HG02571 (cell line): ENCODE data around the gene C9orf50.
"Not testable (repeated sequence)": the region's sequence is repeated elsewhere in the genome, so short reads cannot be mapped to it uniquely, and the experiment has no call there.

Experiments
- ATAC-seq: cut with Tn5 transposase; IDR thresholded peaks from one replicate; pipeline ENCODE4 v1.9.1; 2021; ENCODE audit warnings: mild to moderate bottlenecking, moderate library complexity; ENCODE audit not compliant: unreplicated experiment

Gene C9orf50

DNA sequence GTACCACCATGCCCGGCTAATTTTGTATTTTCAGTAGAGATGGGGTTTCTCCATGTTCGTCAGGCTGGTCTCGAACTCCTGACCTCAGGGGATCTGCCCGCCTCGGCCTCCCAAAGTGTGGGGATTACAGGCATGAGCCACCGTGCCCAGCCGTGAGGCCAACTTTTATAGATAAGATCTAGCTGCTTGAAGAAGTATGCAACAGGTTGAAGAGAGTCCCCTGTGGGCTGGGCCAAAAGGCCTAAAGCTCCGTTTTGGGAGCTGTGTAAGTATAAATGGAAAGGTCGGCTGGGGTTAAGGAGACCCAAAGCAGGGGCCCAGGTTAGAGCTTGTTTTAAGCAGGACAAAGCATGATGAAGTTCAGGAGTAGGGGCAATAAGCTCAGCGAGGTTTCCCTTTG is 28.1 kb downstream of the C9orf50 start:
- not testable (repeated sequence) for ATAC-seq

DNA sequence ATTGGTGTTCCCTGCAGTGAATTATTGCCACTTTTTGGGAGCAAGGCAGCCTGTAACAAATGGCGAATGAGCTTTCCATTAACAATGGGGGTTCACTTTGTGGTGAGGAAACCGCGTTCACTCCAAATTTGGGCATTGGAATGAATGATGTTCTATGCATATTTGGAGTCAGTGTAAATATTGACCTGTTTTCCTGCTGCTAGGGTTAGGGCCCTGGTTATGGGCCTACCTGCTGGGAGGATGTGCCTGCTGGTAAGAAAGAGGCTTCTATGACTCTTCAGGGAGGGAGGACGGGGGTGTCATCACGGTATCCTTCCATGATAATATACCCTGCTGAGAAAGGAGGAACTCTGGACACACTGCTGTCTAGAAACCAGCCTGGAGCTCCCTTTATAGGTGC is 29.0 kb downstream of the C9orf50 start:
- no peak for ATAC-seq

DNA sequence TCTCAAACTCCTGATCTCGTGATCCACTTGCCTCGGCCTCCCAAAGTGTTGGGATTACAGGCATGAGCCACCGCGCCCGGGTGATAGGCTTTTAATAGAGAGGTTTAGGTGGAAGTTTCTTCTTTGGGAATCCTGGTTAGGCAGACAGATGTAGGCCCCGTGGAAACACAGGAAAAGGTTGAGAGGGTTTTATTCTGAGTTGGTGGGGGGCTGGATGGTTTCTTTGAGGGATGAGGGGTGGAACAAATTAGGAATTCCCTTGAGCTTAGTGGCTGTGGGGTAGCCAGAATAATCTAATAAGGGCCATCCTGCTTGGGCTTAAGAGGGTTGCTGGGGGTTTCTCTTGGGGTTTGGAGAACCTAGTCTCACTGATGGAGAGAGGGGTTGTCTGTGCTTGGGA is 30.4 kb downstream of the C9orf50 start:
- no peak for ATAC-seq

DNA sequence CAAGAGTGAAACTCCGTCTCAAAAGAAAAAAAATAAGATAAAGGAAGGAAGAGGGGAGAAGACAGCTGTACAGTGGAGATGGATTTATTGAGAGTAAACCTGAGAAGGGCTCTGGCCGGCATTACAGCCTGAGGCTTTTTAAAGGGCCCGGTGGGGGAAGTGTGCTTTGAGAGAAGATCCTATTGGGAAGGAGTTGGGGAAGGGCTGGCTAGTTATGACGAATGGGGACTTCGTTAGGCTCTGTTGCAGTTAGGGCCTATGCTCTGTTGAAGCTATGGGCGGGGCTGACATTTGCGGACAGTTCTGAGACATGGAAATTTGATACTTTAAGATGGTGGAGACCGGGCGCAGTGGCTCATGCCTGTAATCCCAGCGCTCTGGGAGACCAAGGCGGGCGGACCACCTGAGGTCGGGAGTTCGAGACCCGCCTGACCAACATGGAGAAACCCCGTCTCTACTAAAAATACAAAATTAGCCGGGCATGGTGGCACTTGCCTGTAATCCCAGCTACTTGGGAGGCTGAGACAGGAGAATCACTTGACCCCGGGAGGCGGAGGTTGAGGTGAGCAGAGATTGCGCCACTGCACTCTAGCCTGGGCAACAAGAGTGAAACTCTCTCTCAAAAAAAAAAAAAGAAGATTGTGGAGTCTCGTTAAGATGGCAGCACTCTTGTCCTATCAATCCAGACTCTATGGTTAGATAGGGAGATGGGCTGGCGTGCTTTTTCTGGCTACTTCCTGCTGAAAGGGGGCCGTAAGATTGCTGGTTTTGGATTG is 33.2 kb downstream of the C9orf50 start:
- no peak for ATAC-seq

DNA sequence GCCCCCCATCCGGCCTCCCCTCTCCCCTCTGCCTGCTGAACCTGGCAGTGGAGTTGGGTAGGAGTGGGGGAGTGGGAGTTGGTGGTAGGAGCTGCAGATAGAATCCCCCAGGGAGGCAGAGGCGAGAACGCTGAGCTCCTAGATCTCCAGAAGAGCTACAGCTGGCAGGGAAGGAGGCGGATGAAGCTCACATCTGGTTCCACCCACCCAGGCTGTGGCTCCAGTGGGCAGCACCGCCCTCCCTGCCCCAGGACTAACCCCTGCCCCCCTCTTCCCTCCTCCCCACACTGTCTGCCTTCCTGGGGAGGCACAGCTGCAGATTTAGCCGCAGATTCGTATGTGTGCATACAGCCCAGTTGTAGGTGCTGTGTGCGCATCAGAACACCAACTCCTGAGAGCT is 34.2 kb downstream of the C9orf50 start:
- no peak for ATAC-seq

DNA sequence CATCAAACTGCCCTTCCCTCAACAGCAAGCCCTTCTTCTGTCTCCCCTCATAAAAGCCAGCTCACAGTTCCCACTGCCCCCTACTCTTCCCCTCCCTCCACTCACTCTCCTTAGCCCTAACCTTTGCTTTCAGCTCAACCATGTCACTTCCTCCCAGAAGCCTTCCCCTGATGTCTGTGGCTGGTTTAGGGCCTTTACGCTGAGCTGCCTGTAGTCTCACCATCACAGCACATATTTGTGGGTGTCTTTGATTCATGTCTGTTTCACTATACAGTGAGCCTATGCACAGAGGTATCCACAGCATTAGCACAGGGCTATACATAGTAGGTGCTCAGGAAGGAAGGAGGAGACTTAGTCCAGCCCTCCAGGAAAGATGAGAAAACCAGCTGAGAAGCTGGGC is 34.7 kb downstream of the C9orf50 start:
- ATAC-seq = no peak

DNA sequence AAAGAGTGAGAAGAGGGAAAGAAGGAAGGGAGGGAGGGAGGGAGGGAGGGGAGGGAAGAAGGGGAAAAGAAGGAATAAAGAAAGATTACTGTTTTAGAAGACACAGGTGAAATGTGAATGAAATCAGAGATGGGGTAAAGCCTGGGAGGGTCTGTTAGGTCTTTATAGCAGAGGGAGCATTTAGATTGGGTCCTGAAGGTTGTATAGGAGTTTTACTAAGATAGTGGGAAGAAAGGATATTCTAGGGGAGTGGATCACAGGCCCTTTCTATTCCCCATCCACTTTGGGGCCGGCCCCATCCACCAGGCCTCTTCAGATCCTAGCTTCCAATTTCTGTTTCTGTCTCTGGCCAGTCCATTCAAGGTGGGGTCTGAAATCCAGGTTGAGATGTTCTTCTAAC is 35.5 kb downstream of the C9orf50 start:
- no peak for ATAC-seq

DNA sequence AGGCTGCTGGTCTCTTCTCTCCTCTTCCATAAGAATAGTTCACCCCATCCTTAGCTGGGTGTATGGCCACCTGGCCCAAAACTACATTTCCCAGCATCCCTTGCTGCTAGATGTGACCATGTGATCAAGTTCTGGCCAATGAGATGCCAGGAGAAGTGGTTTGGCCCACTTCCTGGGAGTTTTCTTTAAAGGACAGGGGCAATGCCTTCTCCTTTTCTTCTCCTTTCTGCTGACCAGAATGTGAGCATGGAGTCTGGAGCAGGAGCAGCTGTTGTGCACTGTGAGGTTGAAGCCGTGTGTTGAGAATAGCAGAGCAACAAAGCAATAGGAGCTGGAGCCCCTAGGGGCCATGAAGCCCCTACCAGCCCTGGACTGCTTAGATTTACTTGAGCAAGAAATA is 36.8 kb downstream of the C9orf50 start:
- ATAC-seq = no peak

DNA sequence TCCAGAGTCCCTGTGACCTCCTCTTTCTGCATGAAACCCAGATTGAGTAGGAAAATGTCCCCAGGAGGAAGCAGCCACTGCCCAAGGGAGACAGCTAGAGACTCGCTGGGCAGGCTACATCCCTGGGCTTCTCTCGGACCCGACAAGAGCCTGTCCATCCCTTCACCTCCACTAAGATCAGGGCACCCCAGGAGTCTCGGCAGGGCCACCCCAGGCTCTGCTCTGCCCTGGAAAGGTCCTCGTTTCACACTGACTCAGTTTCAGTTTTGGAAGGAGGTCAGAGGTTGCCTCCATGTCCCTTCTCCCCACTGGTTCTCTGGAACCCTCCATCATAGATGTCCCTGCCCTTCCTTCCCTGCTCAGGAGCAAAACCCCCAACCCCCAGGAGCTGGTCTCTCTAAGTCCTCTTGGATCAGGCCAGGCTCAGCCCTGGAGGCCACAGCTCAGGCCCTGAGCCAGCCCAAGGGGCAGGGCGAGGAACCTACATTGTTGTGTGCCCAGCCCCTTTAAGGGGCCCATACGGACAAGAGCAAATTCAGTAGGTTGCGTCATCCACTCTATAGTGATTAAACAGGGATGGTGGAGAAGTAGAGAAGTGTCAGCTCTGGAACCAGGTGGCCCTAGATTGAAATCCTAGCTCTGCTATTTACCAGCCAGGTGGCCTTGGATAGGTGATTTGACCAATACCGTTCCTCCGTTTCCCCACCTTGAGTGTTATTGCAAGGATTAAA is 37.4 kb downstream of the C9orf50 start:
- no peak for ATAC-seq

DNA sequence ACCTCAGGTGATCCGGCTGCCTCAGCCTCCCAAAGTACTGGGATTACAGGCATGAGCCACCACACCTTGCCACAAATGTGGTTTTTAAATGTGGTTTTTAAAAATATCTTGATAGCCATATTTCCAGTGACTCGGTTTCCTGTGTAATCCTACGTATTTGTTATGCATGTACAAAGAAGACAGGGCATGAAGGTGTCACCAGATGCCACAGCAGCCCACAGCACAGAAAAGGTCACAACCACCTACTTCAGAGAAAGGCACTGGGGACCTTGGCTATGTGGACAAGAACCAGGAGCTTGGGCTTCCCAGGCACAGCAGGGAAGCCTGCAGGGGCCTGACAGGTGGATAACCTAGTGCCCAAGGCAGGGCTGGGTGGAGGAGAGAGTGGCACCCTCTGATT is 38.0 kb downstream of the C9orf50 start:
- no peak for ATAC-seq

DNA sequence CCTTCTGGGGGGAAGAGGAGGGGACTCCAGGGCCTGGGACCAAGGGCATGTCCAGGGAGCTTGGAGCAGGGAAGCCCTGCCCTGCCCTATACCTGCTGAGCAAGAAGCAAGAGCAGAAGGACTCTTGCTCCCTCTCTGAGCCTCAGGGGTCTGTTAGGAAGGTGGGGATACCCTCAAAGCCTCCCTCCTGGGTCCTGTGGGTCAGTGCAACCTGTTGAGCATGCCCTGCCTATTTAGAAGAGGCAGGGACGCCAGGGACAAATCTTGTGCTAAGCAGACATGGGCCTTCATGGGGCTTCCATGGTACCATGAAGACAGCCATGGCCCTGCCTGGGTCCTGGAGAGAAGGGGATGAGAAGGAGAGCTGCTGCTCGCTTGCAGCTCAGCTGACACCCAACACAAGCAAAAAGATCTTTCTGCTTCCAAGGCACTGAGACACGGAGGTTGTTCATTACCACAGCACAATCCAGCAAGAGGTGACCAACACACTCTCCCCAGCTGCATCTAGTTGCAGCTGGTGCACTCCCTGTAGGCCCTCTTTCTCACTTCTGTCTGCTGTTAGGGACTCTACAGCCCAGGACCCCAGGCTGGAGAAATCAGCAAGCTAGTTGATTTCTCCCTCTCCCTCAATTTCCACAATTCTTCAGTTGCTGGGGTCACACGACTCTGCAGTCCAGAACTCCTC is 39.3 kb downstream of the C9orf50 start:
- no peak for ATAC-seq

DNA sequence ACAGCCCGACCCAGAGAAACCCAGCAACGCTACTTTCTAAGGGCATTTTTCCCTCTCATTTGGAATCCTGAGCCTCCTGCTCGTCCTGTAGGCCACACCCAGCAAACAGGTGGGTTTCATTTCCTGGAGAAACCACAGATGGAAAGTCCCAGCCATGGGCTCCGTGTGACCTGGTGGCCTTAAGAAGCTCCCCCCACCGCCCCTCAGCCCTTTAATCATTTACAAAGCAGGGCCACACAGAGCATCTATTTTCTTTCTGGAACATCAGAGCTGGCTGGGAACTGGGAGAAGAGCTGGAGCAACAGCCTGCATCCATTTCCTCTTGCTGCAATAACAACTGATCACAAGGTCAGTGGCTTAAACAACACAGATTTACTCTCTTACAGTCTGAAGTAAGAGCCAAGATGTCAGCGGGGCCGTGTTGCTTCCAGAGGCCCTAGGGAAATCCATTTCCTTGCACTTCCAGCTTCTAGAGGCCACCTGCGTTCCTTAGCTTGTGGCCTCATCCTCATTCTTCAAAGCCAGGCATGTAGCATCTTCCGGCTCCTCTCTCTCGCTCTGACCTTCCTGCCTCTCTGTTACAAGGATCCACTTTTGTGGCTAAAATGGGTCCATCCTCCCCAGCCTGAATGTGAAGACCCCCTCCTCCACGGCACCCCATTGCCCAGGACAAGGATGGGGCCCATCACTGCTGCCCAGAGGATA is 40.5 kb downstream of the C9orf50 start:
- ATAC-seq = no peak

DNA sequence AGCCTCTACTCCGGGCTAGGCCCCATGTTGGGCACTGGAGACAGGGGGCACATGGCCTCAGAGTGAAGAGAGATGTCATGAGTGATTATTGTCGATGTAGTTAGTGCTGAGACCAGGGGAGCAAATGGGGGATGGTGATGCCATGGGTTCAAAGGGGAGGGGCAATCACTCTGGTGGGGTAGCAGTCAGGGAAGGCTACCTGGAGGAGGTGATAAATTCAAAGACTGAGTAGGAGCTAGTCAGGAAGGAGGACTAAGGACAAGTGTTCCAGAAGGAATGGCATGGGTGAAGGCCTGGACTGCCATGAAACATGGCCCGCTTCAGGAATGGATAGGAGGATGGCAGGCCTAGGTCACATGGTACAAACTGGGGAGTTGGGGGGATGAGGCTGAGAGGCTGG is 41.6 kb downstream of the C9orf50 start:
- no peak for ATAC-seq

DNA sequence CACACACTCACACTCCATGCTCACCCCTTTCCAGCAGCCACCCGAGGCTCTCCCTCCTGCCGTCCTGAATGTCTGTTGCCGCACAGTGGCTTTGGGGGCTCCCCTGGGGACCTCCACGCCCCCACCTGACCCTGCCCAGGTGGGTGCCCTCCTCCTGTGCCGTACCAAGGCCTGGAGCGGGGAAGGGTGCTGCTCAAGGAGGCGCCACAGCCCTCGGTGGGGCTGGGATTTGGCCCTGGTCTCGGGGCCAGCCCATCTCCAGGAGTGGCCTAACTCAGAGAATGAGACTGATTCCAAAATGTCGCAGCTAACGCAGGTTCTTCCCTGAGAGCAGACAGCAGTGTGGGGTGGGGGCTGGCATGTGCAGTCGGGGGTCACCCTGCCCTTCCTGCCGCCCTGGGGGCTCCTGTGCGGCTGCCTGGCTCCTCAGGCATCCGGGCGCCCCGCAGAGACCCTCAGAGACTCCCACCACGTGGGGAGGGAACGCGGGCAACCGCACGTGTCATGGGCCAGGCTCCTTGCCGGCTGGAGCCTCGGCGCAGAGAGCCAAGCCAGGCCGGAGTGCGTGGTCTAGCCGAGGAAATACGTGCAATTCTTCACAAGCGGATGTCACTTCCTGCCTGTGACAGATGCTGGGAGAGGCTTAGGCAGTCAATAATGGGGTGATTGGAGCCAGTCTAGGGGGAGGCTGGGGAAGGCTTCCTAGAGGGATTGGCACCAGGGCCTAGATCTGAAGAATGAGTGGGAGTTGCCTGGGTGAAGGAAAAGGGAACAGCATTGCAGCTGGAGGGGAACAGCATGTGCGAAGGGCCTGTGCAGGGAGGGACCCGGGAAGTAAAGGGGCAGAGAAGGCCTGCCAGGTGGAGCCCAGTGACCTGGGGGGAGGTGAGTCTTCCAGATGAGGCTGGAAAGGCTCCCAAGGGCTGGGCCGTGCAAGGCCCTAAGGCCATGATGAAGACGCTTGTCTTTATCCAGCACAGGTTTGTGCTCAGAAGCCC is 44.1 kb downstream of the C9orf50 start:
- ATAC-seq = no peak

DNA sequence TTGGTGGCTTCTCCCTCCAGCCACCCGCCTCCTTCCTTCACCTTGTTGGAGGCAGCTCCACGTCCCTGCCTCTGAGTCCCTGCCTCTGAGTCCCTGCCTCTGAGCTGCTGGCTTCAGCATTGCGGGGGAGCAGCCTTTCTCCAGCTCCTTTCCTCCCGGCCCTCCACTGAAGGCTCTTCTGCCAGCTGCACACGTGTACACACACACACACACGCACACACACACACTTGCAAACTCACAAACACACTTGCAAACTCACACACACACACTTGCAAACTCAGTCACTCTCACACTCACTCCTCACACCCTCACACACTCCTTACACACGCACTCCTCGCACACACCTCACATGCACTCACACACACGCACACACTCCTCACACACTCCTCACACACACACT is 45.1 kb downstream of the C9orf50 start:
- ATAC-seq = no peak

DNA sequence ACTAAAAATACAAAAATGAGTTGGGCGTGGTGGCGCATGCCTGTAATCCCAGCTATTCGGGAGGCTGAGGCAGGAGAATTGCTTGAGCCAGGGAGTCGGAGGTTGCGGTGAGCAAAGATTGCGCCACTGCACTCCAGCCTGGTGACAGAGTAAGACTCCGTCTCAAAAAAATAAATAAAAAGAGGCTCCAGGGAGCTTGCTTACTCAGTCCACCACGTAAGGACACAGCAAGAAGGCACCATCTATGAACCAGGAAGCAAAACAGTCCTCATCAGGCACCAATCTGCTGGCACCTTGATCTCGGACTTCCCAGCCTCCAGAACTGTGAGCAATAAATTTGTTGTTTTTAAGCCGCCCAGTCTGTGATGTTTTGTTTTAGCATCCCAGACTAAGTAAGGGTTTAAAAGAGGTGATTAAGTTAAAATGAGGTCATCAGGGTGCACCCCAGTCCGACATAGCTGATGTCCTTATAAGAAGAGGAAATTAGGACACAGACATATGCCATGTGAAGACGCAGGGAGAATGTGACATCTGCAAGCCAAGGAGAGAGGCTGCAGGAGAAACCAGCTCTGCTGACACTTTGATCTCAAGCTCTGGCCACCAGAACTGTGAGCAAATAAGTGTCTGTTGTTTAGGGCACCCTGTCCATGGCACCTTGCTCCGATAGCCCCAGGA is 45.9 kb downstream of the C9orf50 start:
- no peak for ATAC-seq

DNA sequence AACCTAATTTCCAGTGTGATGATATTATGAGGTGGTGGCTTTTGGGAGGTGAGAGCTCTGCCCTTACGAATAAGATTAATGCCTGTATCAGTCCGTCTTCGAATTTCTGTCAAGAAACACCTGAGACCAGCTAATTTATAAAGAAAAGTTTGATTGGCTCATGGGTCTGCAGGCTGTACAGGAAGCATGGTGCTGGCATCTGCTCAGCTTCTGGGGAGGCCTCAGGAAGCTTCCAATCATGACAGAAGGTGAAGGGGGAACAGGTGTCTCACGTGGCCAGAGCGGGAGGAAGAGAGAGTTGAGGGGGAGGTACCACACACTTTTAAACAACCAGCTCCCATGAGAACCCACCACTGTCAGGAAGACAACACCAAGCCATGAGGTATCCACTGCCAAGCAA is 46.9 kb downstream of the C9orf50 start:
- ATAC-seq = no peak

DNA sequence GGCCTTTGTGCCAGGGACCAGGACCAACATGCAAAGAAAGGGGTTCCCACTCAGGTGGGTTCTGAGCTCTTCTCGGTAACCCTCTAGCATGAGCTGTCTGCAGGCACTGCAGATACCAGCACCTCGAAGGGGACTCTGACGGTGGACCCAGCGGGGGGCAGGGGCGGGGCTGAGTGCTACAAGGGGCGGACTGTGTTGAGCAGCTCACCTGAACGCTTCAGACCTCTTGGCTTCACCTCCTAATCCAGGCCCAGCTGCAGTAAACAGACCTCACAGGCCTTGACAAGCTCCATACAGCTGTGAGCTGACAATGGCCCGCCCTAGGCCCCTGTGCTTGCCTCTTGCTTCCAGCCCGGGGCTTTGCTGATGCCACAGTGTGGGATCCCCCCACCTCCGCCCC is 48.4 kb downstream of the C9orf50 start:
- ATAC-seq = no peak

DNA sequence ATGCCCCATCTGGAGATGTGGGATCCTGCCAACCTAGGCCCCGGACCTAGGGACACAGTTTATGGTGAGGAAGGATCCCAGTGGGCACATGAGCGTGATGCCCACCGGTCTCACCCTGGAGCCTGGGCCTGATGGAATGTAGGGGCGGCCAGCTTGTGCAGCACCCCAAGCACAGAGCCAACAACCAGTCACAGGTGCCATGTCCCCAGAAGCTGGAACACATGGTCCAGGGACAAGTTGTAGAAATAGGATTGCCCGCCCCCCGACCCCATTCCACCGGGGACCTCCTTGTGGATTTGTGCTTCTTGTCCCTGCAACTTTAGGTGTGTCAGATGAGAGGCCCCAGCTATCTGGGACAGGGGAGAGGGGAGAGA is 48.9 kb downstream of the C9orf50 start:
- no peak for ATAC-seq
